Cerebellar cortex (tissue), 1 donor: ENCODE data around the gene SETD3.

Experiments used
- DNase-seq: peaks from one replicate; pipeline ENCODE4 v3.0.0-alpha.2; 2015; ENCODE audit warnings: low spot score

The SETD3 gene

GRCh38 chr14:99479906-99480869 is at the start of gene SETD3:
TSS of gene SETD3 (minus strand) at chr14:99480859. CDS start at chr14:99465805, 15,054 bp downstream.
- DNase-seq = peak; percentile 36

GRCh38 chr14:99529899-99530298 is 49.2 kb upstream of the SETD3 start:
- DNase-seq = peak; percentile 59

- DNase-seq = no peak
These were observed 46.9 kb upstream of the SETD3 start for GRCh38 chr14:99527427-99528076.

GRCh38 chr14:99527026-99527425 is 46.4 kb upstream of the SETD3 start:
- DNase-seq = no peak

GRCh38 chr14:99525699-99526080 is 45.0 kb upstream of the SETD3 start:
- DNase-seq = no peak

GRCh38 chr14:99524804-99525698 is 44.4 kb upstream of the SETD3 start:
- peak; percentile 75 for DNase-seq

GRCh38 chr14:99524091-99524661 is 43.5 kb upstream of the SETD3 start:
- no peak for DNase-seq

GRCh38 chr14:99523704-99524055 is 43.0 kb upstream of the SETD3 start:
- DNase-seq = no peak

- no peak for DNase-seq
These were observed 42.5 kb upstream of the SETD3 start for GRCh38 chr14:99522934-99523703.

GRCh38 chr14:99522457-99522891 is 41.8 kb upstream of the SETD3 start:
- DNase-seq = no peak

- no peak for DNase-seq
These were observed 41.4 kb upstream of the SETD3 start for GRCh38 chr14:99522025-99522401.

- no peak for DNase-seq
These were observed 40.7 kb upstream of the SETD3 start for GRCh38 chr14:99521176-99522024.

GRCh38 chr14:99520571-99521081 is 40.0 kb upstream of the SETD3 start:
- DNase-seq = no peak

GRCh38 chr14:99519931-99520421 is 39.3 kb upstream of the SETD3 start:
- DNase-seq = no peak

GRCh38 chr14:99519347-99519881 is 38.8 kb upstream of the SETD3 start:
- DNase-seq = no peak

GRCh38 chr14:99518441-99519346 is 38.0 kb upstream of the SETD3 start:
- DNase-seq = peak; percentile 69

GRCh38 chr14:99517643-99518381 is 37.2 kb upstream of the SETD3 start:
- DNase-seq = no peak
